IMR-90 (cell line): Measurements from ENCODE around the gene HNMT. TPM values are rescaled to one million over a fixed set of nuclear protein-coding genes. Genes with fewer than 3 reads are reported as not detected.

Experiments used
- ATAC-seq: fragments of 200-7000 bp; cut with Tn5 transposase; 2 replicates; pipeline ENCODE4 v1.9.1; 2020; ENCODE audit warnings: low read depth, mild to moderate bottlenecking, moderate library complexity
- BruUV-seq: library from RNA; stranded (reverse); fragments of 400-500 nt; replicated peaks from 2 replicates; lab custom pipeline; 2021; lab: Mats Ljungman, UMichigan
- CTCF ChIA-PET: fragments of 300-600 bp; formaldehyde crosslinking; extraction: SDS; loops from one replicate; lab custom pipeline; 2021; ENCODE audit warnings: antibody characterized with exemption; lab: Yijun Ruan, JAX
- POLR2A ChIA-PET: fragments of 300-600 bp; sonication (Branson Sonifier 250); formaldehyde crosslinking; loops from one replicate; lab custom pipeline; 2022; ENCODE audit warnings: antibody characterized with exemption; ENCODE audit not compliant: unreplicated experiment; lab: Charles Lee
- DNase-seq: peaks from one replicate; pipeline ENCODE4 v3.0.0; 2013
- H2AFZ ChIP-seq: replicated peaks from 2 replicates; pipeline ENCODE3; 2013; ENCODE audit warnings: low read length, mild to moderate bottlenecking; ENCODE audit not compliant: poor library complexity
- H2AK5ac ChIP-seq: 2 replicates; pipeline ENCODE4 v1.6.1; 2013; ENCODE audit warnings: low read depth, low read length, inconsistent platforms
- H2AK9ac ChIP-seq: replicated peaks from 2 replicates; pipeline ENCODE3; 2013; ENCODE audit warnings: mild to moderate bottlenecking, low read depth, low read length, moderate library complexity; ENCODE audit not compliant: poor library complexity
- H2BK120ac ChIP-seq: 2 replicates; pipeline ENCODE4 v1.6.1; 2013; ENCODE audit warnings: low read depth, low read length, inconsistent platforms
- H2BK15ac ChIP-seq: 3 replicates; pipeline ENCODE4 v1.6.1; 2013; ENCODE audit warnings: low read depth, low read length, inconsistent platforms
- H2BK20ac ChIP-seq: 2 replicates; pipeline ENCODE4 v1.6.1; 2013; ENCODE audit warnings: low read depth, mild to moderate bottlenecking, inconsistent platforms, low read length, moderate library complexity
- H2BK5ac ChIP-seq: 2 replicates; pipeline ENCODE4 v1.6.1; 2013; ENCODE audit warnings: mild to moderate bottlenecking, low read depth, low read length, inconsistent platforms; ENCODE audit not compliant: poor library complexity, severe bottlenecking
- H3K14ac ChIP-seq: replicated peaks from 2 replicates; pipeline ENCODE4 v1.6.1; 2013; ENCODE audit warnings: low read depth, low read length, inconsistent platforms
- H3K18ac ChIP-seq: 2 replicates; pipeline ENCODE4 v1.6.1; 2013; ENCODE audit warnings: low read depth, low read length, control low read depth
- H3K23ac ChIP-seq: 2 replicates; pipeline ENCODE4 v1.6.1; 2013; ENCODE audit warnings: low read depth, low read length, inconsistent platforms
- H3K27ac ChIP-seq: 2 replicates; pipeline ENCODE4 v1.5.1; 2013; ENCODE audit warnings: mild to moderate bottlenecking, control low read depth, low read length; ENCODE audit not compliant: insufficient read depth
- H3K27me3 ChIP-seq: 2 replicates; pipeline ENCODE4 v1.6.1; 2013; ENCODE audit warnings: low read length; ENCODE audit not compliant: control insufficient read depth, insufficient read depth
- H3K36me3 ChIP-seq: 2 replicates; pipeline ENCODE4 v1.6.1; 2013; ENCODE audit warnings: low read length, mixed read lengths; ENCODE audit not compliant: control insufficient read depth, insufficient read depth
- H3K4ac ChIP-seq: 2 replicates; pipeline ENCODE4 v1.6.1; 2013; ENCODE audit warnings: low read depth, low read length, inconsistent platforms
- H3K4me1 ChIP-seq: 2 replicates; pipeline ENCODE4 v1.6.1; 2013; ENCODE audit warnings: low read length, mixed read lengths; ENCODE audit not compliant: control insufficient read depth, insufficient read depth
- H3K4me2 ChIP-seq: 2 replicates; pipeline ENCODE4 v1.6.1; 2013; ENCODE audit warnings: low read depth, mild to moderate bottlenecking, control low read depth, low read length, moderate library complexity
- H3K4me3 ChIP-seq: 2 replicates; pipeline ENCODE4 v1.5.1; 2013; ENCODE audit warnings: low read depth, mild to moderate bottlenecking, control low read depth, low read length, moderate library complexity; ENCODE audit not compliant: insufficient read depth
- H3K56ac ChIP-seq: 2 replicates; pipeline ENCODE4 v1.6.1; 2013; ENCODE audit warnings: low read length, inconsistent platforms; ENCODE audit not compliant: insufficient read depth; ENCODE audit errors: extremely low read depth
- H3K79me1 ChIP-seq, 2 experiments: 2 replicates each; pipeline ENCODE4 v1.6.1; 2013; ENCODE audit warnings: low read length in 2 of 2, inconsistent platforms in 1 of 2, low read depth in 1 of 2
- H3K9ac ChIP-seq: 2 replicates; pipeline ENCODE4 v1.6.1; 2013; ENCODE audit warnings: low read depth, low read length, control low read depth
- H3K9me1 ChIP-seq: 2 replicates; pipeline ENCODE4 v1.6.1; 2013; ENCODE audit warnings: low read length, inconsistent platforms; ENCODE audit not compliant: insufficient read depth
- H3K9me3 ChIP-seq: 2 replicates; pipeline ENCODE4 v1.6.1; 2013; ENCODE audit warnings: low read length; ENCODE audit not compliant: control insufficient read depth, insufficient read depth
- H4K20me1 ChIP-seq: 2 replicates; pipeline ENCODE4 v1.6.1; 2013; ENCODE audit warnings: low read length, inconsistent platforms; ENCODE audit not compliant: insufficient read depth
- H4K5ac ChIP-seq: 2 replicates; pipeline ENCODE4 v1.6.1; 2013; ENCODE audit warnings: mild to moderate bottlenecking, low read depth, low read length, control low read depth
- H4K8ac ChIP-seq, 2 experiments: 2 replicates each; pipeline ENCODE4 v1.6.1; 2013; ENCODE audit warnings: low read depth in 2 of 2, low read length in 2 of 2, control low read depth in 1 of 2, inconsistent platforms in 1 of 2
- H4K91ac ChIP-seq: 2 replicates; pipeline ENCODE4 v1.6.1; 2013; ENCODE audit warnings: low read depth, low read length, inconsistent platforms; ENCODE audit not compliant: insufficient read depth
- BHLHE40 ChIP-seq: fragments of 150-350 bp; IDR thresholded peaks from 2 replicates; pipeline ENCODE4 v1.6.1; 2016; ENCODE audit warnings: mild to moderate bottlenecking, low read depth, low read length
- CEBPB ChIP-seq: IDR thresholded peaks from 2 replicates; pipeline ENCODE4 v1.6.1; 2012; ENCODE audit warnings: low read depth, low read length, improper control_type of control experiment
- CHD1 ChIP-seq: IDR thresholded peaks from 2 replicates; pipeline ENCODE4 v1.6.1; 2012; ENCODE audit warnings: low read depth, low read length, improper control_type of control experiment
- FOS ChIP-seq: fragments of 150-350 bp; IDR thresholded peaks from 2 replicates; pipeline ENCODE4 v1.6.1; 2016; ENCODE audit warnings: low read depth, low read length
- MAFK ChIP-seq: IDR thresholded peaks from 2 replicates; pipeline ENCODE4 v1.6.1; 2012; ENCODE audit warnings: low read depth, low read length, improper control_type of control experiment
- MAZ ChIP-seq: IDR thresholded peaks from 2 replicates; pipeline ENCODE4 v1.6.1; 2012; ENCODE audit warnings: low read depth, mild to moderate bottlenecking, low read length, improper control_type of control experiment, moderate library complexity, borderline replicate concordance
- MXI1 ChIP-seq: IDR thresholded peaks from 2 replicates; pipeline ENCODE4 v1.6.1; 2012; ENCODE audit warnings: low read depth, mild to moderate bottlenecking, low read length, moderate library complexity, borderline replicate concordance
- NFE2L2 ChIP-seq: fragments of 150-350 bp; IDR thresholded peaks from 2 replicates; pipeline ENCODE4 v1.6.1; 2016; ENCODE audit warnings: low read depth, mild to moderate bottlenecking, low read length
- POLR2A ChIP-seq: IDR thresholded peaks from 2 replicates; pipeline ENCODE4 v1.6.1; 2012; ENCODE audit warnings: mild to moderate bottlenecking, low read depth, low read length
- RAD21 ChIP-seq: IDR thresholded peaks from 2 replicates; pipeline ENCODE4 v1.6.1; 2012; ENCODE audit warnings: low read length, improper control_type of control experiment
- RCOR1 ChIP-seq: IDR thresholded peaks from 2 replicates; pipeline ENCODE4 v1.6.1; 2012; ENCODE audit warnings: mild to moderate bottlenecking, low read length, improper control_type of control experiment; ENCODE audit not compliant: insufficient replicate concordance
- RFX5 ChIP-seq: IDR thresholded peaks from 2 replicates; pipeline ENCODE4 v1.8.0; 2012; ENCODE audit warnings: low read depth, mild to moderate bottlenecking, low read length, moderate library complexity
- SMC3 ChIP-seq: fragments of 150-350 bp; IDR thresholded peaks from 2 replicates; pipeline ENCODE4 v1.6.1; 2016; ENCODE audit warnings: low read depth, mild to moderate bottlenecking, antibody characterized with exemption, low read length, moderate library complexity
- WGBS, 2 experiments: methylation state at CpG; one replicate each; pipeline versions ENCODE4 v1.1.5 to v1.1.7; 2013; ENCODE audit warnings: missing lambda C conversion rate in 2 of 2; ENCODE audit not compliant: insufficient read length in 1 of 2; ENCODE audit errors: extremely low coverage in 2 of 2; 5-methylcytosine and 5-hydroxymethylcytosine counted together
- dilution Hi-C: fragments of 300-500 bp; cut with HindIII; formaldehyde crosslinking; loops from one replicate; pipeline ENCODE4 v1.14.3; 2018; ENCODE audit warnings: low sequenced_read_pairs; ENCODE audit not compliant: unreplicated experiment
- in situ Hi-C: fragments of 300-500 bp; cut with MboI; formaldehyde crosslinking; loops from 3 replicates; pipeline ENCODE4 v1.14.3; 2019; ENCODE audit warnings: low sequenced_read_pairs, inconsistent platforms, mixed read lengths
- intact Hi-C: fragments of 100-400 bp; cut with micrococcal nuclease; formaldehyde crosslinking; loops from 2 replicates; pipeline ENCODE4 v1.10.0; 2022
- polyA plus RNA-seq, 3 experiments: library from polyadenylated mRNA; depleted of rRNA; stranded (reverse); fragments of >200 nt; gene quantifications; 2 replicates each; pipeline ENCODE4 v1.2.3, GENCODE V29; 2012; ENCODE audit warnings: low replicate concordance in 1 of 3
- total RNA-seq: library from RNA; depleted of rRNA; stranded (reverse); fragments of >200 nt; gene quantifications from 2 replicates; pipeline ENCODE4 v1.2.3, GENCODE V29; 2012
- TF ChIP-seq, protein P1 (sequence below): fragments of 150-350 bp; IDR thresholded peaks from 2 replicates; pipeline ENCODE4 v1.6.1; 2016; ENCODE audit warnings: low read depth, mild to moderate bottlenecking, low read length, moderate library complexity, borderline replicate concordance
- TF ChIP-seq, protein P2 (sequence below): fragments of 150-350 bp; IDR thresholded peaks from 2 replicates; pipeline ENCODE4 v1.6.1; 2017; ENCODE audit warnings: mild to moderate bottlenecking, antibody characterized with exemption, low read length, low read depth
- TF ChIP-seq, protein P3 (sequence below): conservative IDR thresholded peaks from 2 replicates; pipeline ENCODE4 v1.5.1; 2012; ENCODE audit warnings: mild to moderate bottlenecking, low read depth, low read length, improper control_type of control experiment

HNMT gene
- total and polyA plus RNA-seq, 2 of the 4 experiments (the other 2 are of a cell fraction), result 6.4 to 14.2 TPM

DNA sequence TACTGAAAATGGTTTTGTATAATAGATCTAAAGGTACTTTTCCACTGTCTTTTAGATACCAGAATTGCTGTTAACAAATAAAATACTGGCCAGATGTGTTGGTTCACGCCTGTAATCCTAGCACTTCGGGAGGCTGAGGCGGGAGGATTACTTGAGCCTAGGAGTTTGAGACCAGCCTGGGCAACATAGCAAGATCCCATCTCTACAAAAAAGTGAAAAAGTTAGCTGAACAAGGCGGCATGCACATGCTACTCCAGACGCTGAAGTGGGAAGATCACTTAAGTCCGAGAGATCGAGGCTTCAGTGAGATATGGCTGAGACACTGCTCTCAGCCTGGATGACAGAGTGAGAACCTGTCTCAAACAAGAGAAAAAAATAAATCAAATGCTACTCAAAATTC is 2.8 kb downstream of the HNMT start:
- no peak for DNase-seq
- ChIA-PET CTCF (no interaction called here), POLR2A (no interaction called here)
- ATAC-seq, result no peak
- H2BK15ac ChIP-seq, result no peak overlapping the region
- H2AK5ac ChIP-seq, result no peak overlapping the region
- no peak overlapping the region for H2AFZ ChIP-seq
- intact Hi-C loops, result loop anchor here (5.0 to 10.0 kb wide), 2 partner anchors 308 to 535 kb away; partner anchors contain the start of gene SPOPL
- no peaks in the 10 kb centered on the region for H3K9me3 ChIP-seq
- H3K9me1 ChIP-seq, result peaks cover 3% of the 10 kb centered on the region; the same call in 1 of the 2 replicates
- peaks cover 10% of the 10 kb centered on the region for H3K4me1 ChIP-seq
- H4K91ac ChIP-seq, result no peak overlapping the region
- no peak overlapping the region for H3K27ac ChIP-seq
- no peak overlapping the region for H2BK20ac ChIP-seq
- H3K23ac ChIP-seq, result no peak overlapping the region
- no peak overlapping the region for H3K18ac ChIP-seq
- dilution Hi-C loops, result no loop called here
- H3K4ac ChIP-seq, result no peak overlapping the region
- H3K14ac ChIP-seq, result no peak overlapping the region
- no peak overlapping the region for H4K8ac ChIP-seq
- H3K4me2 ChIP-seq, result no peak overlapping the region
- no peak overlapping the region for H2AK9ac ChIP-seq
- H3K56ac ChIP-seq, result no peak overlapping the region
- in situ Hi-C loops, result no loop called here
- no peaks in the 10 kb centered on the region for H3K36me3 ChIP-seq
- WGBS, 2 experiments, result no CpG with 5 or more reads among the region's 7 CpGs
- no peak overlapping the region for H3K4me3 ChIP-seq
- no peak overlapping the region for H2BK5ac ChIP-seq
- H3K79me1 ChIP-seq, result 0 out of 4 replicates have a peak, but pooled peaks cover 0 to 3% of the 10 kb centered on the region in 2 experiments
- no peak overlapping the region for H2BK120ac ChIP-seq
- no TSS peak for BruUV-seq
- TF ChIP-seq POLR2A (no peak), MAZ (no peak), MXI1 (no peak), NFE2L2 (no peak), MAFK (no peak), RCOR1 (no peak), RFX5 (no peak), BHLHE40 (no peak), CEBPB (no peak), SMC3 (no peak), RAD21 (no peak), FOS (no peak), CHD1 (no peak)
- TF ChIP-seq, protein P1, sequence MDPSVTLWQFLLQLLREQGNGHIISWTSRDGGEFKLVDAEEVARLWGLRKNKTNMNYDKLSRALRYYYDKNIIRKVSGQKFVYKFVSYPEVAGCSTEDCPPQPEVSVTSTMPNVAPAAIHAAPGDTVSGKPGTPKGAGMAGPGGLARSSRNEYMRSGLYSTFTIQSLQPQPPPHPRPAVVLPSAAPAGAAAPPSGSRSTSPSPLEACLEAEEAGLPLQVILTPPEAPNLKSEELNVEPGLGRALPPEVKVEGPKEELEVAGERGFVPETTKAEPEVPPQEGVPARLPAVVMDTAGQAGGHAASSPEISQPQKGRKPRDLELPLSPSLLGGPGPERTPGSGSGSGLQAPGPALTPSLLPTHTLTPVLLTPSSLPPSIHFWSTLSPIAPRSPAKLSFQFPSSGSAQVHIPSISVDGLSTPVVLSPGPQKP, result no peak
- TF ChIP-seq, protein P2, sequence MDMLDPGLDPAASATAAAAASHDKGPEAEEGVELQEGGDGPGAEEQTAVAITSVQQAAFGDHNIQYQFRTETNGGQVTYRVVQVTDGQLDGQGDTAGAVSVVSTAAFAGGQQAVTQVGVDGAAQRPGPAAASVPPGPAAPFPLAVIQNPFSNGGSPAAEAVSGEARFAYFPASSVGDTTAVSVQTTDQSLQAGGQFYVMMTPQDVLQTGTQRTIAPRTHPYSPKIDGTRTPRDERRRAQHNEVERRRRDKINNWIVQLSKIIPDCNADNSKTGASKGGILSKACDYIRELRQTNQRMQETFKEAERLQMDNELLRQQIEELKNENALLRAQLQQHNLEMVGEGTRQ, result no peak
- TF ChIP-seq, protein P3, sequence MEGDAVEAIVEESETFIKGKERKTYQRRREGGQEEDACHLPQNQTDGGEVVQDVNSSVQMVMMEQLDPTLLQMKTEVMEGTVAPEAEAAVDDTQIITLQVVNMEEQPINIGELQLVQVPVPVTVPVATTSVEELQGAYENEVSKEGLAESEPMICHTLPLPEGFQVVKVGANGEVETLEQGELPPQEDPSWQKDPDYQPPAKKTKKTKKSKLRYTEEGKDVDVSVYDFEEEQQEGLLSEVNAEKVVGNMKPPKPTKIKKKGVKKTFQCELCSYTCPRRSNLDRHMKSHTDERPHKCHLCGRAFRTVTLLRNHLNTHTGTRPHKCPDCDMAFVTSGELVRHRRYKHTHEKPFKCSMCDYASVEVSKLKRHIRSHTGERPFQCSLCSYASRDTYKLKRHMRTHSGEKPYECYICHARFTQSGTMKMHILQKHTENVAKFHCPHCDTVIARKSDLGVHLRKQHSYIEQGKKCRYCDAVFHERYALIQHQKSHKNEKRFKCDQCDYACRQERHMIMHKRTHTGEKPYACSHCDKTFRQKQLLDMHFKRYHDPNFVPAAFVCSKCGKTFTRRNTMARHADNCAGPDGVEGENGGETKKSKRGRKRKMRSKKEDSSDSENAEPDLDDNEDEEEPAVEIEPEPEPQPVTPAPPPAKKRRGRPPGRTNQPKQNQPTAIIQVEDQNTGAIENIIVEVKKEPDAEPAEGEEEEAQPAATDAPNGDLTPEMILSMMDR, result no peak
- no peaks in the 10 kb centered on the region for H3K27me3 ChIP-seq
- H4K20me1 ChIP-seq, result no peaks in the 10 kb centered on the region
- no peak overlapping the region for H3K9ac ChIP-seq
- H4K5ac ChIP-seq, result no peak overlapping the region
